Right lung (tissue), 5 donors: ENCODE results near the gene DRC1. TPM values are rescaled to one million over a fixed set of nuclear protein-coding genes. Genes with fewer than 3 reads are reported as not detected.

Source experiments
- DNase-seq, 2 donors: peaks; one replicate each; pipeline ENCODE4 v3.0.0-alpha.2; 2013
- polyA plus RNA-seq, 5 donors: library from polyadenylated mRNA; unstranded; fragments of 120-200 nt; gene quantifications; one replicate each; pipeline versions ENCODE4 v1.2.1 to v1.2.3, GENCODE V29; 2013; ENCODE audit warnings: inconsistent platforms in 1 of 5, low replicate concordance in 1 of 5; ENCODE audit not compliant: insufficient read length in 5 of 5, insufficient read depth in 1 of 5

The DRC1 gene
- polyA plus RNA-seq, 5 donors: 1.1 to 8.5 (median 6.9) TPM

- no peak for DNase-seq
These were observed 75.6 kb downstream of the DRC1 start for GRCh38 chr2:26477126-26477910.

- peak; percentile 41 to 60 for DNase-seq
These were observed 76.2 kb downstream of the DRC1 start, which contains the start of gene OTOF for GRCh38 chr2:26477911-26478253. Gene OTOF (minus strand): TSS chr2:26478124.

GRCh38 chr2:26478366-26478765, 76.6 kb downstream of the DRC1 start:
- DNase-seq: no peak

- DNase-seq: no peak
These were observed 77.5 kb downstream of the DRC1 start for GRCh38 chr2:26479131-26479788.

GRCh38 chr2:26479789-26480565, 78.3 kb downstream of the DRC1 start:
- DNase-seq: no peak

GRCh38 chr2:26480566-26481423, 79.1 kb downstream of the DRC1 start:
- DNase-seq: no peak

- DNase-seq: no peak
These were observed 80.0 kb downstream of the DRC1 start for GRCh38 chr2:26481706-26482105.

GRCh38 chr2:26482211-26483026, 80.7 kb downstream of the DRC1 start:
- no peak for DNase-seq

- DNase-seq: no peak
These were observed 81.3 kb downstream of the DRC1 start for GRCh38 chr2:26483027-26483326.

- DNase-seq: no peak
These were observed 81.8 kb downstream of the DRC1 start for GRCh38 chr2:26483516-26483915.

GRCh38 chr2:26483957-26484565, 82.3 kb downstream of the DRC1 start:
- peak; percentile 75 to 77 for DNase-seq

GRCh38 chr2:26484579-26484978, 82.9 kb downstream of the DRC1 start:
- DNase-seq: no peak

GRCh38 chr2:26485099-26485498, 83.4 kb downstream of the DRC1 start:
- DNase-seq: no peak

- no peak for DNase-seq
These were observed 84.2 kb downstream of the DRC1 start for GRCh38 chr2:26485725-26486418.

- no peak for DNase-seq
These were observed 85.1 kb downstream of the DRC1 start for GRCh38 chr2:26486789-26487188.

GRCh38 chr2:26487192-26487591, 85.5 kb downstream of the DRC1 start:
- DNase-seq: no peak

GRCh38 chr2:26488463-26489212, 86.9 kb downstream of the DRC1 start:
- no peak for DNase-seq

- DNase-seq: no peak
These were observed 87.6 kb downstream of the DRC1 start for GRCh38 chr2:26489213-26489850.
